ENCODE measurements around the gene ZNF76.

The ZNF76 gene

DNA sequence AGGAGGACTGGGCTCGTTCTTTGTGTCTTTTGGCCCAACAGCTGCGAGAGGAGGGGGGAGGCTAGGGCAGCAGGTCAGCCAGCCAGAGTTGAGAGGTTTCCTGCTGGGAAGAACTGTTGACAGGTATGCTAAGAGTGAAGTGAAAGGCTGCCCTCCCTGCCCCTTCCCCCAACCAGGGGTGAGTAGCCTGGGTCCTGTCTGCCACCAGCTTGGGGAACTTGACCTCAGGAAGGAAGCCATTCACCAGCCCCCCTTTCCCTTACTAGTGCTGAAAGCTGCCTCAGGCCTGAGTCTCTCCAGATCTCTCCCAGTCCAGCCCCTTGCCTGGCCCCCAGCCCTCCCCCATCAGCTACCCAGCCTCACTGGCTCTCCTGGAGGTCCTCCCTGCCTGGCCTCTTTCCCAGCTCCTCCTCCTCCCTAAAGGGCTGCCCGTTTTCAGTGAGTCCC lies 20.7 kb upstream of the ZNF76 start:
- no peak for DNase-seq

DNA sequence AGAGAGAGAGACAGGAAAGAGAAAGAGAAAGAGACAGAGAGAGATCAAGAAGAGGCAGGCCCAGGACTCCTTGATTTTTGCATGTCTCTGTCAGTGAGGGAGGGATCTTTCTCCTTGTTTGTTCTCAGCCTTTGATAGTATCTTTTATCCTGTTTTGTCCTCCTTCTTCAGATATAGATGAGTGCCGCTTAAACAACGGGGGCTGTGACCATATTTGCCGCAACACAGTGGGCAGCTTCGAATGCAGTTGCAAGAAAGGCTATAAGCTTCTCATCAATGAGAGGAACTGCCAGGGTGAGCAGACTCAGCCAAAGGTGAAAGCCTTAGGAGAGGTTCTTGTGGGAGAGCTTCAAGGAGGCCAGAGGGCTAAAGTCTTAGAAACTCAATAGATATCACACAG lies 20.0 kb upstream of the ZNF76 start:
- no peak for DNase-seq

GRCh38 chr6:35240838-35241801 lies 18.4 kb upstream of the ZNF76 start:
- DNase-seq, result peak; percentile 55

- no peak for DNase-seq
These were observed 17.0 kb upstream of the ZNF76 start for GRCh38 chr6:35242486-35242885.

DNA sequence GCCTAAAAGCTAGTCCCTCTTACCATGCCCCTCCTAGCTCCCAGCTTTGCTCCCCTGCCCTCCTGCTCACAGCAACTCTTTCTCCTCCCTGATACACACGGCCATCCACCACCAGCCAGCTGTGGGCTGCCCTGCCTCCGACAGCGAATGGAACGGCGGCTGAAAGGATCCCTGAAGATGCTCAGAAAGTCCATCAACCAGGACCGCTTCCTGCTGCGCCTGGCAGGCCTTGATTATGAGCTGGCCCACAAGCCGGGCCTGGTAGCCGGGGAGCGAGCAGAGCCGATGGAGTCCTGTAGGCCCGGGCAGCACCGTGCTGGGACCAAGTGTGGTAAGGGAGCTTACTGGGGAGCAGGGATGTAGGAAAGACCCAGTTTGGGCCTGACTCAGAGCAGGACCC lies 16.6 kb upstream of the ZNF76 start:
- no peak for DNase-seq

GRCh38 chr6:35243386-35243958 lies 16.1 kb upstream of the ZNF76 start:
- DNase-seq, result no peak

- no peak for DNase-seq
These were observed 15.0 kb upstream of the ZNF76 start for GRCh38 chr6:35244551-35244950.

DNA sequence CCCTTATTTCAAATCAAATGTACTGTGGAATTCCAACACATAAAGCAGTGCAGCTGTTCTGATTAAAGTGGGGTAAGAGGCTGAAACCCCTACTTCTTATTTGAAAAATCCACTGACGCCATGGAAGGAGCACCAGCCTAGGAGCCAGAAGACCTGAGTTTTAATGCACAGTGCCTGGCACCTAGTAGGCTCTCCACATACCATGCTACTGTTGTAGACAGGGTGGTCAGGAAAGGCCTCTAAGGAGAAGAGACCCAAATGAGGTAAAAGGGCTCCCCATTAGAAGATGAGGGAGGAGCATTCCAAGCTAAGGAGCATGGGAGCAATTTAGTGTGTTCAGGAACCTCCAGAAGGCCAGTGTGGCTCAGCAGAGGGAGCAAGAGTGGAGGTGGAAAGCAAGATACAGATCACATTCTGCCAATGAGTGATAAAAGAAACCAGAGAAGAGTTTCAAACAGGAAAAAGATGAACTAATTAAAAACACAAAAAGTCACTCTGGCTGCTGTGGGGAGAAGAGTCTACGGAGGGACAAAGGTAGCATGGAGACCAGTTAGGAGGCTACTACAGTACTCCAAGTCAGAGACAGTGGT lies 11.8 kb upstream of the ZNF76 start:
- no peak for DNase-seq

DNA sequence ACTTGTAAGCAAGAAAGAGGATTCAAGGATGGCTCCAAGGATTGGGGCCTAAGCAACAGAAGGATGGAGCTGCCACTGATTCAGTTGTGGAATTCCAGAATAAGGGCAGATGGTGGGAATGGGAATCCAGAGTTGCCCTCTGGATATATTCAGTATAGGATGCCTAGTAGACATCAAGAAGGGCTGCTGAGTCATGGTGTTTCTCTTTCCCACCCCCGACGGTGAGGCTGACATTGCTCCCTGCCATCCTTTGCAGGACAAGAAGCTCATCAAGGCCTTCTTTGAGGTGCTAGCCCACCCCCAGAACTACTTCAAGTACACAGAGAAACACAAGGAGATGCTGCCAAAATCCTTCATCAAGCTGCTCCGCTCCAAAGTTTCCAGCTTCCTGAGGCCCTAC lies 11.2 kb upstream of the ZNF76 start:
- DNase-seq, result no peak

- DNase-seq, result no peak
These were observed 10.6 kb upstream of the ZNF76 start for GRCh38 chr6:35248965-35249364.

GRCh38 chr6:35251949-35252348 lies 7.6 kb upstream of the ZNF76 start:
- no peak for DNase-seq

DNA sequence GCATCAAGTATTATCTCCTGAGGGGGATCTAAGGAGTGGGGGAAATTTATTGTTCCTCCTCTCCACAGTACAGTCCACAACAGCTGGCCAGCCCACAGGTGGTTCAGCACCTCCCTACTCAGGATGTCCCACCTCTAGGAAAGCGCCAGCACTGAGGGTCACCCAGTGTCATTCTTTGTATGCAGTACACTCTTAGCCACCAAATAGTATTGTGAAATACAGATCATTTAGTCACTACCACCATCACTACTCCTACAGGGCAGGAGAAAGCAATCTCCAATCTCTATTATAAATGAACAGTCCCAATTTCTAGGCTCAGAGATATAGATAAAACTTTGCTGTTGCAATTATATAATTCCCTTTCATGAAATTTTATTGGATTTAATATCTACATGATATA lies 6.3 kb upstream of the ZNF76 start:
- no peak for DNase-seq

- DNase-seq, result no peak
These were observed 1.2 kb upstream of the ZNF76 start for GRCh38 chr6:35258336-35258735.

- DNase-seq, result peak; percentile 80
These were observed 709 bp upstream of the ZNF76 start for GRCh38 chr6:35258858-35259193.

GRCh38 chr6:35259948-35260590 lies 534 bp downstream of the ZNF76 start:
- peak; percentile 71 for DNase-seq

DNA sequence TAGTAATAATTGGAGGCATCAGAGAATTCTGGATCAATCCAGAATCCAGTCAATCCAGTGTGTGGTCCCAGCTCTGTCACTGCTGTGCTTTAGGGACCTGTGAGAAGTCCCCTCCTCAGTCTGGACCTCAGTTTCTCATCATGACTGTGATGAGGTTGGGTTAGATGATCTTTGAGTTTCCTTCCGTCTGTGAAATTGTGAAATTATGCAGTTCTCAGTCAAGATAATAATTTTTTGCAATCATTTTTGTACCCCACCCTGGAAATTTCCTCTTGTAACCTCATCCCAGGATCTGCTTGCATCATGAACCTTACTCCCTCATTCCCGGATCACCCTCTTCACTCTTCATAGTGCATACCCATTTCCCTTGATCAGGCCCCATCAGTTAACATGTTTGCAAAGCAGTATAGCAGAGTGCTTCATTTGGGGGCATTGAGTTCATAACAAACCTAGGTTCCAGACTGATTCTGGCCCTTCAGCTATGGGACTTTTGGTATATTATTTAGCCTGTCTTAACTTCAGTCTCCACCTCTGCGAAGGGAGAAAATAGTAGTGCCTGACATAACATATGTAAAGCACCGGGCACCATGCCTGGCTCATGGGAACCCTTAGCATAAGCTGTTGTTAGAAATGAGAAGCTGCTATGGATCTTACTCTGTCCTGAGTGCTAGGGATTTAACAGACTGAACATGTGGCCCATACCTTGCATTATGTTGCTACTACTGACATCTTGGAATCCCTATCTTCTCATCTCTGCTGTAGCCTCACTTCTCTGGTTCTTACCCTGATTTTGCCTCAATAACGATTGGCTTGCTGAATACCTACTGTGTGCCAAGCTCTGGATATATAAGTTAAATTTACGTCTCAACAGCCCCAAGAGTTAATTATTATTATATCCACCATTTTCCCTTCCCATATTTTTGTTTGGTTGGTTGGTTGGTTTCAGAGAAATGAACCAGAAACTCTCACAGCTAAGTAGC lies 1.3 kb downstream of the ZNF76 start:
- DNase-seq, result no peak

DNA sequence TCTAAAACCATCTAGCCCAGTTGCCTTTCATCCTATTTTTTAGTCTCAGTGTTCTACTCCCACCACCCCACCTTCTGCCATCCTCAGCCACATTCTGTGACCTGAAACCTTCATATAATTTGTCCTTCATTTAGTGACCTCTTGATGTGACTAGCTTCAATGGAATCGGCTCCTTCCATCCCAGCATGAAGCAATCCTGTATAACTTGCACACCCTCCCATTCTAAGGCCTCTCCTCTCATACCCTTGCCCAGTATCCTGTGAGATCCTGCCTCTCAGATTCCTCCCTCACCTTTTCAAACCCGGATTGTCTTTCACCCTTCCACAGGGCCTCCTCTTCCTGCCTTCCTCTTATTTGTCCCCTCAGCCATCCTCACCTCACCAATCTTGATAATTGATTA lies 3.1 kb downstream of the ZNF76 start:
- DNase-seq, result no peak

GRCh38 chr6:35264550-35265274 lies 5.2 kb downstream of the ZNF76 start:
- no peak for DNase-seq

- no peak for DNase-seq
These were observed 6.0 kb downstream of the ZNF76 start for GRCh38 chr6:35265523-35265922.

GRCh38 chr6:35267446-35267845 lies 7.9 kb downstream of the ZNF76 start:
- no peak for DNase-seq

GRCh38 chr6:35267897-35268296 lies 8.4 kb downstream of the ZNF76 start:
- no peak for DNase-seq

DNA sequence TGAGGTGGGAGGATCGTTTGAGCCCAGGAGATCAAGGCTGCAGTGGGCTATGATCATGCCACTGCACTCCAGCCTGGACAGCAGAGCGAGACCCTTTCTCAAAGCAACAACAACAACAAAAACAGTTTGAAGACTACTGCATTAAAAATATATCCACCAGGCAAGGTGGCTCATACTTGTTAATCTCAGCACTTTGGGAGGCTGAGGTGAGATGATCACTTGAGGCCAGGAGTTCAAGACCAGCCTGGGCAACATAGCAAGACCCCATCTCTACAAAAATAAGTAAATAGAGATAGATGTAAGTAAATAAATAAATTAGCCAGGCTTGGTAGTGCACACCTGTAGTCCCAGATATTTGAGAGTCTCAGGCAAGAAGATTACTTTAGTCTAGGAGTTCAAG lies 12.5 kb downstream of the ZNF76 start:
- no peak for DNase-seq
